OCI-LY1 (cell line): Measurements from ENCODE around the gene IL1RAP.

Source experiments
- H2AFZ ChIP-seq: fragments of 200-600 bp; sonication (generic), shearing (Covaris generic); 2 replicates; pipeline ENCODE4 v1.6.0; 2014; ENCODE audit warnings: antibody characterized with exemption, mild to moderate bottlenecking, low read length
- H3F3A ChIP-seq: fragments of 200-600 bp; sonication (generic), shearing (Covaris generic); 2 replicates; pipeline ENCODE4 v1.6.0; 2014; ENCODE audit warnings: mild to moderate bottlenecking, antibody characterized with exemption, low read length, moderate library complexity; ENCODE audit not compliant: insufficient read depth
- H3K27ac ChIP-seq: fragments of 200-600 bp; sonication (generic); 2 replicates; pipeline ENCODE4 v1.5.1; 2014; ENCODE audit warnings: low read length, mixed run types, mild to moderate bottlenecking, low read depth; ENCODE audit not compliant: poor library complexity, severe bottlenecking
- H3K27me3 ChIP-seq: fragments of 200-600 bp; sonication (generic); 2 replicates; pipeline ENCODE4 v1.6.0; 2014; ENCODE audit warnings: antibody characterized with exemption, mild to moderate bottlenecking, low read length, moderate library complexity; ENCODE audit not compliant: insufficient read depth
- H3K36me3 ChIP-seq: fragments of 200-600 bp; sonication (generic); 2 replicates; pipeline ENCODE4 v1.6.1; 2014; ENCODE audit warnings: mild to moderate bottlenecking, antibody characterized with exemption, low read length, moderate library complexity, mixed read lengths; ENCODE audit not compliant: insufficient read depth
- H3K4me1 ChIP-seq: fragments of 200-600 bp; sonication (generic); 2 replicates; pipeline ENCODE4 v1.5.1; 2014; ENCODE audit warnings: mild to moderate bottlenecking, low read length, moderate library complexity; ENCODE audit not compliant: insufficient read depth, severe bottlenecking
- H3K4me2 ChIP-seq: fragments of 200-600 bp; sonication (generic), shearing (Covaris generic); 2 replicates; pipeline ENCODE4 v1.6.1; 2014; ENCODE audit warnings: low read length
- H3K4me3 ChIP-seq: fragments of 200-600 bp; sonication (generic); 2 replicates; pipeline ENCODE4 v1.5.1; 2014; ENCODE audit warnings: low read length, low read depth, mild to moderate bottlenecking, mixed read lengths; ENCODE audit not compliant: poor library complexity, severe bottlenecking
- H3K79me2 ChIP-seq: fragments of 200-600 bp; shearing (Covaris generic); 2 replicates; pipeline ENCODE4 v1.6.1; 2016; ENCODE audit warnings: mixed run types, low read length, mixed read lengths; ENCODE audit not compliant: insufficient read depth
- H3K9ac ChIP-seq: fragments of 200-600 bp; sonication (generic), shearing (Covaris generic); 2 replicates; pipeline ENCODE4 v1.6.1; 2014; ENCODE audit warnings: mild to moderate bottlenecking, low read length, mixed read lengths
- H3K9me2 ChIP-seq: fragments of 200-600 bp; sonication (generic), shearing (Covaris generic); 2 replicates; pipeline ENCODE4 v1.6.1; 2014; ENCODE audit warnings: low read depth, mild to moderate bottlenecking, low read length, mixed read lengths
- H3K9me3 ChIP-seq: fragments of 200-600 bp; shearing (Covaris generic); 2 replicates; pipeline ENCODE4 v1.6.1; 2014; ENCODE audit warnings: low read length, mixed read lengths
- H4K20me1 ChIP-seq: fragments of 200-600 bp; sonication (generic), shearing (Covaris generic); 2 replicates; pipeline ENCODE4 v1.6.0; 2016; ENCODE audit warnings: mild to moderate bottlenecking, low read length; ENCODE audit not compliant: insufficient read depth
- EZH2 ChIP-seq: fragments of 200-600 bp; sonication (generic), shearing (Covaris generic); IDR thresholded peaks from 2 replicates; pipeline ENCODE4 v1.8.0; 2017; ENCODE audit warnings: borderline replicate concordance, mixed run types, mild to moderate bottlenecking, antibody characterized with exemption, low read length, moderate library complexity, mixed read lengths
- TF ChIP-seq, protein P1 (sequence below): fragments of 200-600 bp; sonication (generic), shearing (Covaris generic); IDR thresholded peaks from 2 replicates; pipeline ENCODE4 v1.5.1; 2017; ENCODE audit warnings: mild to moderate bottlenecking, antibody characterized with exemption, low read length, moderate library complexity, mixed read lengths

Gene IL1RAP

DNA sequence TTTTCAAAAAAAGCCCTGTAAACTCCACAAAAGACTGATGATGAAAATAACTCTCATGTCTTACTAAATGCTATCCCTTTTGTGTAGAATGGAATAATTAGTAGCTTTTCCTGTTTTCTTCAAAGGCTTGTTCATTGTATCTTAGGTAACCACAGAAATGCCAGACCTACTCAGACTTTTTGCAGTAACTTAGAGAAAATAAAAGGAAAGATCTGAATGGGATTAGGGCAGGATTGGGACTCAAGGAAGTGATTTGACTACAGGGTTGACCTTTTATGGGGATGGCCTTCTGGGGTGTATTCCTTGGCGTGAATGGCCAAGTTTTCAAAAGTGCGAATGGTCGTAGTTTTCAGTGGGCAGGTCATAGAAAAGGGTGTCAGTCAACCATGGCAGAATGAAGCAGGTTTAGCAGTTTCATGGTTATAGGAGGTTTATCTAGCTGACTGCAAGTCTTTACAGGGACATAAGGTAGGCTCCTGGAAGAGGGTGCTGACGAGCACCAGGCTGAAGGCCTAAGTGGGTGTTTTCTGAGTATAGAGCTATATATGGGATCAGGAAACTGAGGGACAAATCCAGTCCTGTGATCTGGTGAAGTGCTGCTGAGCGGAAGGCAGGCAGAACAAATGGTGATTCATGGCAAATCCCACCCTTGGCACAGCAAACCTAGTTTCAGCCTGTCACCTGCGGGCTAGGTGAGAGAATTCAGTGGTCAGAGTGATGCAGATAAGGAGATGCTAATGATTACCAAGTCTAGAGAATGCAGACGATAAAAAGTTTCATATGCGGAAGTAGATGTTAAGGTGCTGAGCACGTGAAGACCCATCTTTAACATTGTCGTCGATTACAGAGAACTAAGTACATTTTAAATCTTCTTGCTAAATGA, 46.4 kb downstream of the IL1RAP start:
- no peaks in the 10 kb centered on the region for H3K4me1 ChIP-seq
- TF ChIP-seq EZH2 = no peak
- TF ChIP-seq, protein P1, sequence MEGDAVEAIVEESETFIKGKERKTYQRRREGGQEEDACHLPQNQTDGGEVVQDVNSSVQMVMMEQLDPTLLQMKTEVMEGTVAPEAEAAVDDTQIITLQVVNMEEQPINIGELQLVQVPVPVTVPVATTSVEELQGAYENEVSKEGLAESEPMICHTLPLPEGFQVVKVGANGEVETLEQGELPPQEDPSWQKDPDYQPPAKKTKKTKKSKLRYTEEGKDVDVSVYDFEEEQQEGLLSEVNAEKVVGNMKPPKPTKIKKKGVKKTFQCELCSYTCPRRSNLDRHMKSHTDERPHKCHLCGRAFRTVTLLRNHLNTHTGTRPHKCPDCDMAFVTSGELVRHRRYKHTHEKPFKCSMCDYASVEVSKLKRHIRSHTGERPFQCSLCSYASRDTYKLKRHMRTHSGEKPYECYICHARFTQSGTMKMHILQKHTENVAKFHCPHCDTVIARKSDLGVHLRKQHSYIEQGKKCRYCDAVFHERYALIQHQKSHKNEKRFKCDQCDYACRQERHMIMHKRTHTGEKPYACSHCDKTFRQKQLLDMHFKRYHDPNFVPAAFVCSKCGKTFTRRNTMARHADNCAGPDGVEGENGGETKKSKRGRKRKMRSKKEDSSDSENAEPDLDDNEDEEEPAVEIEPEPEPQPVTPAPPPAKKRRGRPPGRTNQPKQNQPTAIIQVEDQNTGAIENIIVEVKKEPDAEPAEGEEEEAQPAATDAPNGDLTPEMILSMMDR = no peak
- H3K36me3 ChIP-seq = no peaks in the 10 kb centered on the region
- no peak overlapping the region for H3K4me3 ChIP-seq
- no peak overlapping the region for H2AFZ ChIP-seq
- H3K27ac ChIP-seq = no peak overlapping the region
- no peaks in the 10 kb centered on the region for H3F3A ChIP-seq
- H4K20me1 ChIP-seq = no peaks in the 10 kb centered on the region
- no peaks in the 10 kb centered on the region for H3K9me2 ChIP-seq
- H3K9me3 ChIP-seq = no peaks in the 10 kb centered on the region
- H3K79me2 ChIP-seq = no peaks in the 10 kb centered on the region
- no peak overlapping the region for H3K9ac ChIP-seq
- no peaks in the 10 kb centered on the region for H3K27me3 ChIP-seq
- no peak overlapping the region for H3K4me2 ChIP-seq

DNA sequence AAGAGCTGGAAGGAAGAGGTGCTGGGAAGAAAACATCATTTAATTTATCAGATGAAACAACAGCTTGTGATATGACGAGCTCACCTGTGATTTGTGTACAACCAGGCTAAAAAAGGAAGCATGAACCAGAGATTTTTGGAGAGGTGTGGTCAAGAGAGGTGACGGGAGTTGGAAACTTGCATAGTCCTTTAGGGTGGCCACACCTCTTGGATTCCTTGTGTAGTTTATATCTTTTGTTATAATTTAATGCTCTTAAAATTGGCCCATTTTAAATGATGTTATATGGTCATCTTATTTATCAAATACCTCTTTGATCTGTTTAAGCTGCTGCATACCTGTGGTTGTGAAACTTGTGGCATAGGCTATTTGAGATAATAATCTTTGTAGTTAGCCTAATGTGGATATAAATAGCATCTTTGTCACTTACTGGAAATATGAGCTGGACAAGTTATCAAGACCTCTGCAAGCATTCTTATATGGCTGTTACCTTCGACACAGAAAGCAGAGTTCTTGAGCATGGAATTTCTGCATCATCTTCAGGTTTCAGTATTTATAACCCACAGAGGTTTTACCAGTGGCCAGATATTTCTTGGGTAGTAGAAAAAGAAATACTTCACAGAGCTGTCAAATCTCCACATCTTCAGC, 49.1 kb downstream of the IL1RAP start:
- Histone ChIP-seq H3K36me3 (no peaks in the 10 kb centered on the region), H3K9ac (no peak overlapping the region), H4K20me1 (no peaks in the 10 kb centered on the region), H3F3A (no peaks in the 10 kb centered on the region), H3K27ac (no peak overlapping the region), H3K4me1 (no peaks in the 10 kb centered on the region), H3K9me2 (no peaks in the 10 kb centered on the region), H3K9me3 (no peaks in the 10 kb centered on the region), H3K79me2 (no peaks in the 10 kb centered on the region), H3K4me2 (no peak overlapping the region), H2AFZ (no peak overlapping the region), H3K4me3 (no peak overlapping the region), H3K27me3 (no peaks in the 10 kb centered on the region)
- TF ChIP-seq EZH2 = no peak

DNA sequence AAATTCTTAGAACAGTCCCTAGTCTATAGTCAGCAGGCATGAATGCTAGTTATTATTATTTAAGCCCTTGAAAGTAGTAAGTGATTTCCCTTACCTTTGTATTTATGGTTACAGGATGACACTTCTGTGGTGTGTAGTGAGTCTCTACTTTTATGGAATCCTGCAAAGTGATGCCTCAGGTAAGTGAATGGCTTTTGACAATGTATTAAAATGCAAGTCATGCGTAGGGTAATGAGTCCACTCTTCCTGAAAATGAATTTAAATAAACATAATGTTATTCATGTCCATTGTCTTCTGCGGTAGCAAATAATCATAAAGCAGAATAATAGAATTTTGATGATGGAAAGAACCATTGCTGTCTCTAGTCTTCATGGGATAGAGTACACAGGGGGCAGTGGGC, 50.3 kb downstream of the IL1RAP start:
- H3K79me2 ChIP-seq = no peaks in the 10 kb centered on the region
- H3F3A ChIP-seq = no peaks in the 10 kb centered on the region
- no peaks in the 10 kb centered on the region for H3K27me3 ChIP-seq
- TF ChIP-seq, protein P1 = no peak
- no peak for TF ChIP-seq EZH2
- no peak overlapping the region for H2AFZ ChIP-seq
- H4K20me1 ChIP-seq = no peaks in the 10 kb centered on the region
- no peak overlapping the region for H3K4me2 ChIP-seq
- no peak overlapping the region for H3K27ac ChIP-seq
- H3K9me2 ChIP-seq = no peaks in the 10 kb centered on the region
- no peak overlapping the region for H3K9ac ChIP-seq
- H3K4me3 ChIP-seq = no peak overlapping the region
- no peaks in the 10 kb centered on the region for H3K9me3 ChIP-seq
- H3K4me1 ChIP-seq = no peaks in the 10 kb centered on the region
- H3K36me3 ChIP-seq = no peaks in the 10 kb centered on the region
